Fibroblast of lung (primary cell): Measurements from ENCODE around the gene CLIC4. TPM values are rescaled to one million over a fixed set of nuclear protein-coding genes. Genes with fewer than 3 reads are reported as not detected.

Source experiments
- DNase-seq, 2 donors: peaks; one replicate each; pipeline versions ENCODE4 v3.0.0 to v3.0.0-alpha.2; 2010; ENCODE audit warnings: low read depth in 2 of 2
- H2AFZ ChIP-seq: 2 replicates; pipeline ENCODE4 v1.5.1; 2012; ENCODE audit warnings: low read length, control low read depth, inconsistent platforms
- H3K27ac ChIP-seq: 2 replicates; pipeline ENCODE4 v1.5.1; 2011; ENCODE audit warnings: low read length, control low read depth; ENCODE audit not compliant: insufficient read depth
- H3K27me3 ChIP-seq: 2 replicates; pipeline ENCODE4 v1.5.1; 2011; ENCODE audit warnings: mild to moderate bottlenecking, low read length; ENCODE audit not compliant: control insufficient read depth, insufficient read depth
- H3K36me3 ChIP-seq: 2 replicates; pipeline ENCODE4 v1.5.1; 2011; ENCODE audit warnings: low read length; ENCODE audit not compliant: control insufficient read depth, insufficient read depth
- H3K4me1 ChIP-seq: 2 replicates; pipeline ENCODE4 v1.5.1; 2011; ENCODE audit warnings: low read length; ENCODE audit not compliant: control insufficient read depth, insufficient read depth; ENCODE audit errors: extremely low read depth
- H3K4me2 ChIP-seq: 2 replicates; pipeline ENCODE4 v1.5.1; 2011; ENCODE audit warnings: low read length, control low read depth; ENCODE audit not compliant: insufficient read depth; ENCODE audit errors: extremely low read depth
- H3K4me3 ChIP-seq, 4 experiments: fragments of 200-600 bp in 1 of 4; sonication (generic) in 1 of 4; replicated peaks in 1 of 4; 2 replicates each; pipeline ENCODE4 v1.5.1; 2011 to 2016; ENCODE audit warnings: low read length in 4 of 4, low read depth in 3 of 4, mild to moderate bottlenecking in 3 of 4, control low read depth in 2 of 4, inconsistent platforms in 1 of 4, mixed read lengths in 1 of 4; ENCODE audit not compliant: insufficient read depth in 1 of 4; ENCODE audit errors: control extremely low read depth in 1 of 4
- H3K79me2 ChIP-seq: 2 replicates; pipeline ENCODE4 v1.5.1; 2012; ENCODE audit warnings: mild to moderate bottlenecking, low read length, inconsistent platforms; ENCODE audit not compliant: control insufficient read depth, insufficient read depth
- H3K9ac ChIP-seq: 2 replicates; pipeline ENCODE4 v1.5.1; 2011; ENCODE audit warnings: mild to moderate bottlenecking, low read length, control low read depth; ENCODE audit not compliant: insufficient read depth
- H3K9me3 ChIP-seq: 2 replicates; pipeline ENCODE4 v1.5.1; 2012; ENCODE audit warnings: low read depth, low read length; ENCODE audit not compliant: control insufficient read depth, insufficient read depth
- H4K20me1 ChIP-seq: 2 replicates; pipeline ENCODE4 v1.5.1; 2011; ENCODE audit warnings: low read length; ENCODE audit not compliant: control insufficient read depth, insufficient read depth; ENCODE audit errors: extremely low read depth
- CTCF ChIP-seq, 2 donors: IDR thresholded peaks in 1 of 2; conservative IDR thresholded peaks in 1 of 2; 1 replicate in 1 of 2; 2 replicates in 1 of 2; pipeline ENCODE4 v1.5.1; 2011 to 2012; ENCODE audit warnings: low read length in 2 of 2, control low read depth in 1 of 2, inconsistent platforms in 1 of 2, low read depth in 1 of 2, mild to moderate bottlenecking in 1 of 2
- EZH2 ChIP-seq: IDR thresholded peaks from 2 replicates; pipeline ENCODE4 v1.5.1; 2012; ENCODE audit warnings: low read length, control low read depth, mild to moderate bottlenecking; ENCODE audit errors: missing control alignments
- polyA plus RNA-seq, 2 donors: library from polyadenylated mRNA; depleted of rRNA in 1 of 2; stranded (reverse) in 1 of 2; unstranded in 1 of 2; fragments of >200 nt; gene quantifications; 2 replicates each; pipeline ENCODE4 v1.2.1, GENCODE V29; 2011 to 2012; ENCODE audit warnings: missing spikeins in 1 of 2
- total RNA-seq: library from RNA; depleted of rRNA; stranded (reverse); fragments of >200 nt; gene quantifications from 2 replicates; pipeline ENCODE4 v1.2.1, GENCODE V29; 2014

Gene CLIC4
- total and polyA plus RNA-seq, 2 donors (not counting 1 experiment from before 2014, with no cell fraction given), result 368 to 494 TPM

DNA sequence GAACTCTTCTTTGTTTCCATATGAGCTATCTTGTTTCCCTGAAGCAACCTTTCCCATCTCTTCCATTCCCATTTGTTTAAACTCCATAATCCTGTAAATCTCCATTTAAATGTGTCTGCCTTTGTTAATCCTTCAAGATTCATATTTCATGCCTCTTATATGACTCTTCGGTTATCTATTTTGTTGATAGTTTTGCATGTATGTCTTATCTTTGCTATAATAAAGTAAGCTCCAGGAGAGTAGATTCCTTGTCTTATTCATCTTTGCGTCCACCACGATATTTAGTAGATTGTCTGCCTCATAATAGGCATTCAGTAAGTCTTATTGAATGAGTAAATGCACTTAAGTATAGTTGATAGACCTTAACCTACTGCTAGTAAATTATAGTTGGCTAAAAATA, 18.4 kb downstream of the CLIC4 start:
- DNase-seq, result no peak
- Histone ChIP-seq H3K4me3 (no peak overlapping the region), H3K36me3 (no peaks in the 10 kb centered on the region), H3K79me2 (peaks cover 97% of the 10 kb centered on the region), H3K9me3 (no peaks in the 10 kb centered on the region), H2AFZ (no peak overlapping the region), H3K27ac (no peak overlapping the region), H3K4me1 (peaks cover 4% of the 10 kb centered on the region), H3K4me2 (no peak overlapping the region), H4K20me1 (peaks cover 4% of the 10 kb centered on the region), H3K9ac (no peak overlapping the region), H3K27me3 (no peaks in the 10 kb centered on the region)
- TF ChIP-seq EZH2 (no peak), CTCF (conservative IDR thresholded peaks at IDR 0.05 in 1 of 2, IDR thresholded peaks at IDR 0.05 in 1 of 2; ENCODE audit: low read depth in 1 of 2, low read length in 2 of 2) (no peak)

GRCh38 chr1:24764439-24764838, 19.2 kb downstream of the CLIC4 start:
- H3K4me1 ChIP-seq, result peaks cover 4% of the 10 kb centered on the region
- H2AFZ ChIP-seq, result no peak overlapping the region
- no peaks in the 10 kb centered on the region for H3K36me3 ChIP-seq
- no peaks in the 10 kb centered on the region for H3K27me3 ChIP-seq
- peaks cover 4% of the 10 kb centered on the region for H4K20me1 ChIP-seq
- no peaks in the 10 kb centered on the region for H3K9me3 ChIP-seq
- H3K4me2 ChIP-seq, result no peak overlapping the region
- no peak overlapping the region for H3K27ac ChIP-seq
- peaks cover 94% of the 10 kb centered on the region for H3K79me2 ChIP-seq
- no peak overlapping the region for H3K4me3 ChIP-seq
- TF ChIP-seq EZH2, result no peak
- TF ChIP-seq CTCF (conservative IDR thresholded peaks at IDR 0.05 in 1 of 2, IDR thresholded peaks at IDR 0.05 in 1 of 2; ENCODE audit: low read depth in 1 of 2, low read length in 2 of 2), result no peak
- H3K9ac ChIP-seq, result no peak overlapping the region
- DNase-seq, result no peak

DNA sequence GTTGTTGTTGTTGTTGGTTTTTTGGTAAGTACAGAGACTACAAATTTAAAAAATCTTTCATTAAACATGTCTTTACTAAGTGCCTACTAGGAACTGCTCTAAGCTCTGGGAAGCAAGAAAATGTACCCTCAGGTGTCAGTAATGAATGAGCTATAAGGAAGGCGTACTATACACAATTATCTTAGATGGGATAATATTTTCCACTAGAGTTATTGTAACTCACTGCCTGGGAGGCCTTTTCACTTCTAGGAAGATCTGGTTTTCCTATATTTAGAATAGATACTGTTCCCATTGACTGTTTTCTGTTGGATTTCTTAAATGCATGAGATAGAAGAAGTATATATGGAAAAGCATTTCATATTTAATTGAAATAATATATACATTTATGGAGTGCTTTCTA, 19.6 kb downstream of the CLIC4 start:
- Histone ChIP-seq H3K4me1 (peaks cover 6% of the 10 kb centered on the region), H3K9me3 (no peaks in the 10 kb centered on the region), H3K4me2 (no peak overlapping the region), H3K36me3 (no peaks in the 10 kb centered on the region), H2AFZ (no peak overlapping the region), H4K20me1 (peaks cover 4% of the 10 kb centered on the region), H3K9ac (no peak overlapping the region), H3K79me2 (peaks cover 92% of the 10 kb centered on the region), H3K4me3 (no peak overlapping the region), H3K27me3 (no peaks in the 10 kb centered on the region), H3K27ac (no peak overlapping the region)
- no peak for TF ChIP-seq CTCF (conservative IDR thresholded peaks at IDR 0.05 in 1 of 2, IDR thresholded peaks at IDR 0.05 in 1 of 2; ENCODE audit: low read depth in 1 of 2, low read length in 2 of 2)
- TF ChIP-seq EZH2, result no peak
- no peak for DNase-seq
